ENCODE measurements around the gene LSMEM2. TPM values are rescaled to one million over a fixed set of nuclear protein-coding genes. Genes with fewer than 3 reads are reported as not detected.

Gene LSMEM2
- total and polyA plus RNA-seq, 2 experiments from 2014 or later = 0.59 to 0.86 TPM

- H3K4me1 Mint-ChIP-seq = peaks cover 28% of the 10 kb centered on the region
- TF ChIP-seq ZNF331 (CRISPR knock-in tag; IDR thresholded peaks at IDR 0.05; ENCODE audit: low read depth) = no peak
- TF ChIP-seq JUNB (IDR thresholded peaks at IDR 0.05; ENCODE audit: unreplicated experiment) = no peak
- TF ChIP-seq CTCF (conservative IDR thresholded peaks at IDR 0.05; ENCODE audit: low read depth in 2 of 2) = peak; percentile 76 to 85
- no peak for TF ChIP-seq EZH2 (IDR thresholded peaks at IDR 0.05; ENCODE audit: low read depth, unreplicated experiment)
- H3K27ac ChIP-seq (ENCODE audit: low read depth) = no peak overlapping the region
- ATAC-seq = peak; percentile 9
- H3K27me3 ChIP-seq (ENCODE audit: insufficient read depth) = no peaks in the 10 kb centered on the region
- H3K9me3 Mint-ChIP-seq = no peaks in the 10 kb centered on the region; the same call in 2 of the 3 replicates
- H2AFZ ChIP-seq = no peak overlapping the region
- no peak overlapping the region for H3K4me3 Mint-ChIP-seq
- H3K4me2 ChIP-seq = no peak overlapping the region
- no peaks in the 10 kb centered on the region for H3K79me2 ChIP-seq (replicated peaks; ENCODE audit: insufficient read depth)
- peaks cover 51% of the 10 kb centered on the region for H3K36me3 Mint-ChIP-seq (ENCODE audit: low read depth)
- H3K9me2 ChIP-seq (ENCODE audit: insufficient read depth) = no peaks in the 10 kb centered on the region
- peaks cover 17% of the 10 kb centered on the region for H3K27me3 Mint-ChIP-seq (ENCODE audit: insufficient read depth, low read depth, poor library complexity)
- peak overlapping the region; percentile 67; the same call in 1 of the 2 replicates for H3K27ac Mint-ChIP-seq
- no peaks in the 10 kb centered on the region; the same call in 1 of the 2 replicates for H4K20me1 ChIP-seq (replicated peaks; ENCODE audit: insufficient read depth)
- DNase-seq (ENCODE audit: low spot score) = peak; percentile 82
- peaks cover 14% of the 10 kb centered on the region for H3K36me3 ChIP-seq (ENCODE audit: insufficient read depth)
- H3F3A ChIP-seq (replicated peaks; ENCODE audit: low read depth) = peaks cover 30% of the 10 kb centered on the region
- H3K4me1 ChIP-seq (ENCODE audit: insufficient read depth) = peaks cover 16% of the 10 kb centered on the region
- no peak overlapping the region for H3K4me3 ChIP-seq
These were observed 21.7 kb upstream of the LSMEM2 start for GRCh38 chr3:50256978-50257890.

DNA sequence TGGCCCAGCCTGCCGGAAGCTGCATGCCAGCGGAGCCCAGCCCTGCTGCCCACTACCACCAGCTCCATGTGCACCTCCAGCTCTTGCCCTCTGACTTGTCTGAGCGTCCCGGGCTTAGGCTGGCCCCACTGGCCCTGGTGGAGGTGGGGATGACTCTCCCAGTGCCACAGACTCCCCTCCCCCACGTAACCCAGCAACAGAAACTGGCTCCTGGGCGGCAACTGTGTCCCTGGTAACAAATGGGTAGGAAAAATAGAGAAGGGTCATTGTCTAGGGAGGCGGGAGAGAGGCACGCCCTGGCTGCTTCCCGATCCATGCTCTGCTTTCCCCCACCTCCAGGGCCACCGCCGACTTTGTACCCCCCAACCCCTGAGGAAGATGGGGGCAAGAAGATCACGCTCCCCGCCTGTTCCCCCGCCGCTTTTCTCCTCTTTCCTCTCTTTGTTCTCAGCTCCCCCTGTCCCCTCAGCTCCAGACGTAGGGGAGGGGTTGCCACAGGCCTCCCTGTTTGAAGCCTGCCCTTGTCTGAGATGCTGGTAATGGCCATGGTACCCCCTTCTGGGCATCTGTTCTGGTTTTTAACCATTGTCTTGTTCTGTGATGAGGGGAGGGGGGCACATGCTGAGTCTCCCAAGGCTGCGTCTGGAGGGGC, 20.7 kb upstream of the LSMEM2 start:
- Mint-ChIP-seq H3K9me3 (no peaks in the 10 kb centered on the region; the same call in 2 of the 3 replicates), H3K27me3 (ENCODE audit: insufficient read depth, low read depth, poor library complexity) (peaks cover 22% of the 10 kb centered on the region), H3K27ac (no peak overlapping the region), H3K36me3 (ENCODE audit: low read depth) (peaks cover 45% of the 10 kb centered on the region), H3K4me1 (peaks cover 32% of the 10 kb centered on the region), H3K4me3 (no peak overlapping the region)
- no peak for ATAC-seq
- Histone ChIP-seq H3K4me1 (ENCODE audit: insufficient read depth) (peaks cover 16% of the 10 kb centered on the region), H3K4me3 (no peak overlapping the region), H4K20me1 (replicated peaks; ENCODE audit: insufficient read depth) (no peaks in the 10 kb centered on the region; the same call in 1 of the 2 replicates), H3K27me3 (ENCODE audit: insufficient read depth) (no peaks in the 10 kb centered on the region), H3K4me2 (no peak overlapping the region), H3K79me2 (replicated peaks; ENCODE audit: insufficient read depth) (no peaks in the 10 kb centered on the region), H3K9me2 (ENCODE audit: insufficient read depth) (no peaks in the 10 kb centered on the region), H3K36me3 (ENCODE audit: insufficient read depth) (peaks cover 14% of the 10 kb centered on the region), H2AFZ (no peak overlapping the region), H3F3A (replicated peaks; ENCODE audit: low read depth) (peaks cover 30% of the 10 kb centered on the region), H3K27ac (ENCODE audit: low read depth) (0 out of 2 replicates have a peak overlapping the region, but pooled peaks have one; percentile 66)
- no peak for DNase-seq (ENCODE audit: low spot score)
- TF ChIP-seq EZH2 (IDR thresholded peaks at IDR 0.05; ENCODE audit: low read depth, unreplicated experiment) = no peak
- TF ChIP-seq POLR2AphosphoS5 (IDR thresholded peaks at IDR 0.05; ENCODE audit: low read depth) = no peak
- TF ChIP-seq ZNF462 (CRISPR knock-in tag; IDR thresholded peaks at IDR 0.05) = no peak
- TF ChIP-seq JUNB (IDR thresholded peaks at IDR 0.05; ENCODE audit: unreplicated experiment) = no peak
- TF ChIP-seq CTCF (conservative IDR thresholded peaks at IDR 0.05; ENCODE audit: low read depth in 2 of 2) = no peak

Data from GM23338 (cell line).